Right lobe of liver (tissue), 6 donors: ENCODE data around the gene FBN3. TPM values are rescaled to one million over a fixed set of nuclear protein-coding genes. Genes with fewer than 3 reads are reported as not detected.

ENCODE experiments used
- ATAC-seq, 4 donors: fragments of 200-7000 bp; cut with Tn5 transposase; one replicate each; pipeline ENCODE4 v1.9.1; 2020; ENCODE audit warnings: mild to moderate bottlenecking in 4 of 4, moderate library complexity in 4 of 4
- DNase-seq, 3 donors: peaks; one replicate each; pipeline ENCODE4 v3.0.0-alpha.2; 2020
- H3K27ac ChIP-seq, 3 donors: fragments of 200-600 bp; one replicate each; pipeline ENCODE4 v1.8.0; 2022
- H3K27me3 ChIP-seq, 2 donors: fragments of 200-600 bp; one replicate each; pipeline ENCODE4 v1.8.0; 2022
- H3K36me3 ChIP-seq, 4 donors: fragments of 200-600 bp; sonication (generic) in 1 of 4; one replicate each; pipeline versions ENCODE4 v1.5.1 to v1.8.0; 2017 to 2022; ENCODE audit warnings: control low read depth in 1 of 4
- H3K4me1 ChIP-seq, 4 donors: fragments of 200-600 bp; sonication (generic) in 1 of 4; one replicate each; pipeline versions ENCODE4 v1.5.1 to v1.8.0; 2017 to 2022; ENCODE audit warnings: control low read depth in 1 of 4
- H3K4me3 ChIP-seq, 3 donors: fragments of 200-600 bp; one replicate each; pipeline ENCODE4 v1.8.0; 2022
- H3K9me3 ChIP-seq, 4 donors: fragments of 200-600 bp; sonication (generic) in 1 of 4; one replicate each; pipeline versions ENCODE4 v1.5.1 to v1.8.0; 2017 to 2022; ENCODE audit warnings: control low read depth in 1 of 4
- POLR2A ChIP-seq: fragments of 450-650 bp; IDR thresholded peaks from one replicate; pipeline ENCODE4 v1.6.1; 2017; ENCODE audit warnings: antibody characterized with exemption, mild to moderate bottlenecking
- WGBS: methylation state at CpG from one replicate; pipeline ENCODE4 v1.1.6; 2018; ENCODE audit warnings: low coverage, low lambda C conversion rate; ENCODE audit not compliant: insufficient coverage; ENCODE audit errors: missing lambda C conversion rate; 5-methylcytosine and 5-hydroxymethylcytosine counted together
- intact Hi-C, 2 donors: fragments of 100-400 bp; cut with DNase I; formaldehyde crosslinking; loops; one replicate each; pipeline versions ENCODE4 v1.11.2 to v1.14.1; 2022
- total RNA-seq, 6 experiments: library from RNA; depleted of rRNA in 2 of 6; stranded (reverse); fragments of >200 nt in 2 of 6; fragmentation: NEBNext Ultra II Directional in 3 of 6; extraction: Animal tissue kit (Norgen Biotek cat#: 25700) in 3 of 6; gene quantifications; one replicate each; pipeline versions ENCODE4 v1.1.0 to v1.2.4, GENCODE V29; 2016 to 2023
- TF ChIP-seq, protein P1 (sequence below), 4 donors: fragments of 200-600 bp in 3 of 4; fragments of 450-650 bp in 1 of 4; IDR thresholded peaks; one replicate each; pipeline versions ENCODE4 v1.5.1 to v1.8.0; 2016 to 2022; ENCODE audit warnings: antibody characterized with exemption in 4 of 4, mild to moderate bottlenecking in 2 of 4
- donor health status: DM: no; HTN: yes; CAD: no.
- donor health status: DM: no; HTN: no; CAD: no.
- donor health status: DM: no; HTN: no; CAD: no.
- donor health status: DM: no; HTN: yes; CAD: no.
- donor health status: DM: no; HTN: yes; CAD: no.

FBN3 gene
- total RNA-seq, 6 experiments from 2014 or later, result 0.11 to 0.37 TPM; not detected in 4

DNA sequence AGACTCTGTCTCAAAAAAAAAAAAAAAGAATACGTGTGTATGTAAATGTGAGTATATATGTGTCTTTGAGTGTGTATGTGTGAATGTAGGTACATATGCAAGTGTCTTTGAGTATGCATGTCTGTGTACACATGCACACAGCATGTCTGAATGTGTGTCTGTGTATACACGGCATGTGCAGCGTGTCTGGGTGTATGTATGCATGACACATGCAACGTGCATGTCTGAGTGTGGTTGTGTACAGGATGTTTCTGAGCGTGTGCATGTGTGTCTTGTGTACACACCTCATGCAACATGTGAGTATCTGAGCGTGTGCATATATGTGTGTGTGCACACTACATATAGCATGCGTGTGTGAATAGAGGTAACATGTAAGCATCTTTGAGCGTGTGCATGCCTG is 20.8 kb downstream of the FBN3 start:
- DNase-seq, result no peak

DNA sequence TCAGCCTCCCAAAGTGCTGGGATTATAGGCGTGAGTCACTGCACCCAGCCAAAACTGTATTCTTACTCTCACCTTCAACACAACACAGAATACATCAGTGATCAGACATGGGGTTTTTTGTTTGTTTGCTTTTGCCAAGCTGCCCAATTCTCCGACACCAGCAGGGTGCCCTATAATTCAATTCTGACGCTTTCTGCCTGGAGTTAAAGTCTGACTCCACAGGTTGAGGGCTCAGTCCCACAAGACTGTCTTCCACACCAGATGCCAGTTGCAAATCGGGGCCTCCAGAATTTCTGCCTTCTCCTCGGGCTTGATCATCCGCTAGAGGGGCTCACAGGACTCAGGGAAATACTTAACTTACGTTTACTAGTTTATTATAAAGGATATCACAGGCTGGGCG is 22.1 kb downstream of the FBN3 start:
- no peak overlapping the region for H3K27ac ChIP-seq
- no peak overlapping the region for H3K4me3 ChIP-seq
- TF ChIP-seq, protein P1, sequence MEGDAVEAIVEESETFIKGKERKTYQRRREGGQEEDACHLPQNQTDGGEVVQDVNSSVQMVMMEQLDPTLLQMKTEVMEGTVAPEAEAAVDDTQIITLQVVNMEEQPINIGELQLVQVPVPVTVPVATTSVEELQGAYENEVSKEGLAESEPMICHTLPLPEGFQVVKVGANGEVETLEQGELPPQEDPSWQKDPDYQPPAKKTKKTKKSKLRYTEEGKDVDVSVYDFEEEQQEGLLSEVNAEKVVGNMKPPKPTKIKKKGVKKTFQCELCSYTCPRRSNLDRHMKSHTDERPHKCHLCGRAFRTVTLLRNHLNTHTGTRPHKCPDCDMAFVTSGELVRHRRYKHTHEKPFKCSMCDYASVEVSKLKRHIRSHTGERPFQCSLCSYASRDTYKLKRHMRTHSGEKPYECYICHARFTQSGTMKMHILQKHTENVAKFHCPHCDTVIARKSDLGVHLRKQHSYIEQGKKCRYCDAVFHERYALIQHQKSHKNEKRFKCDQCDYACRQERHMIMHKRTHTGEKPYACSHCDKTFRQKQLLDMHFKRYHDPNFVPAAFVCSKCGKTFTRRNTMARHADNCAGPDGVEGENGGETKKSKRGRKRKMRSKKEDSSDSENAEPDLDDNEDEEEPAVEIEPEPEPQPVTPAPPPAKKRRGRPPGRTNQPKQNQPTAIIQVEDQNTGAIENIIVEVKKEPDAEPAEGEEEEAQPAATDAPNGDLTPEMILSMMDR (IDR thresholded peaks at IDR 0.05), result no peak
- TF ChIP-seq POLR2A, result no peak
- intact Hi-C loops, result no loop called here
- H3K36me3 ChIP-seq, result no peaks in the 10 kb centered on the region
- no peaks in the 10 kb centered on the region for H3K9me3 ChIP-seq
- ATAC-seq, result no peak
- WGBS, result 89% methylated on average over 4 of the region's 8 CpGs
- no peaks in the 10 kb centered on the region for H3K27me3 ChIP-seq
- DNase-seq, result no peak
- no peaks in the 10 kb centered on the region for H3K4me1 ChIP-seq

More for the DNA sequence above, 20.8 kb downstream of the FBN3 start:
- H3K27ac ChIP-seq, result no peak overlapping the region
- TF ChIP-seq, protein P1 (IDR thresholded peaks at IDR 0.05), result no peak
- TF ChIP-seq POLR2A, result no peak
- 77% methylated on average over 8 of the region's 8 CpGs for WGBS
- intact Hi-C loops, result no loop called here
- no peaks in the 10 kb centered on the region for H3K36me3 ChIP-seq
- no peak for ATAC-seq
- no peaks in the 10 kb centered on the region for H3K9me3 ChIP-seq
- no peak overlapping the region for H3K4me3 ChIP-seq
- no peaks in the 10 kb centered on the region for H3K27me3 ChIP-seq
- H3K4me1 ChIP-seq, result no peaks in the 10 kb centered on the region

DNA sequence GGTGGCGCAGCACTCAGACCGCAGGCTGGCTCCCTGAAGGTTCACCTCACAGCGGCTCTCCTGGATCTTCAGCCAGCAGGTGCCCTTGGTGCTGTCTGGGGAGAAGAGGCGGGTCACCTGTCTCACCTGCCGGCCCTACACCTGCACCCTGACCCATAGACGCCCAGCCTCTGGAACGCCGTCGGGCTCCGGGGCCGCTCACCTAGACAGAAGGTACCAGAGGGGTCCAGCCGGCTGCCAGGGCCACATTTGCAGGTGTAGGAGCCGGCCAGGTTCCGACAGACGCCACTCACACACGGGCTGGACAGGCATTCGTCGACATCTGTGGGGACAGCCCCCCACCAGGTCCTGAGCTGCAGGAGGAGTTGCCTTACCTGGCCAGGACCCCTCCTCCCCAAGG is 22.9 kb downstream of the FBN3 start:
- no peak for DNase-seq
- TF ChIP-seq, protein P1 (IDR thresholded peaks at IDR 0.05), result no peak
- TF ChIP-seq POLR2A, result no peak
- no peak overlapping the region for H3K4me3 ChIP-seq
- no peak overlapping the region for H3K27ac ChIP-seq
- no peaks in the 10 kb centered on the region for H3K9me3 ChIP-seq
- WGBS, result no CpG with 5 or more reads among the region's 18 CpGs
- ATAC-seq, result no peak
- intact Hi-C loops, result no loop called here
- no peaks in the 10 kb centered on the region for H3K36me3 ChIP-seq
- no peaks in the 10 kb centered on the region for H3K4me1 ChIP-seq
- H3K27me3 ChIP-seq, result no peaks in the 10 kb centered on the region

DNA sequence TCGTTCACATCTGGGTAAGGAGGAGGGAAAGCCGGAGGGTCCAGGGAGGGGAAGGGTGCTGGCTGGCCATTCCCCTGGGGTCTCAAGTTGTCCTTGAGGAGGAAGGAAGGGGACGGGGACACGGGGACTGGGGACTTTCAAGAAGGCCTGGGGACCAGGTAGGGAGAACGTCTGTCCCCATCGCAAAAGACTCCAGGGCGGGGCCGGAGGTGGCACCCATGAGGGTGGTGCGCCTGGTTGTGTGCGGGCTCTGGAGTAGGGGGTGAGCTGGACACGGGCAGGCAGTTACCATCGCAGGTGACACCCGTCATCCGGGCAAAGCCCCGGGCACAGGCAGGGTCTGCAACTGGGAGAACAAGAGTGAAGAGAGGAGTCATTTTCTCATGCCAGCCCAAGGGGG is 23.4 kb downstream of the FBN3 start:
- no peak for TF ChIP-seq POLR2A
- TF ChIP-seq, protein P1 (IDR thresholded peaks at IDR 0.05), result no peak
- Histone ChIP-seq H3K9me3 (no peaks in the 10 kb centered on the region), H3K27me3 (no peaks in the 10 kb centered on the region), H3K4me3 (no peak overlapping the region), H3K27ac (no peak overlapping the region), H3K4me1 (no peaks in the 10 kb centered on the region), H3K36me3 (no peaks in the 10 kb centered on the region)
- 86% methylated on average over 14 of the region's 15 CpGs for WGBS
- intact Hi-C loops, result no loop called here
- ATAC-seq (no peak), DNase-seq (no peak)

DNA sequence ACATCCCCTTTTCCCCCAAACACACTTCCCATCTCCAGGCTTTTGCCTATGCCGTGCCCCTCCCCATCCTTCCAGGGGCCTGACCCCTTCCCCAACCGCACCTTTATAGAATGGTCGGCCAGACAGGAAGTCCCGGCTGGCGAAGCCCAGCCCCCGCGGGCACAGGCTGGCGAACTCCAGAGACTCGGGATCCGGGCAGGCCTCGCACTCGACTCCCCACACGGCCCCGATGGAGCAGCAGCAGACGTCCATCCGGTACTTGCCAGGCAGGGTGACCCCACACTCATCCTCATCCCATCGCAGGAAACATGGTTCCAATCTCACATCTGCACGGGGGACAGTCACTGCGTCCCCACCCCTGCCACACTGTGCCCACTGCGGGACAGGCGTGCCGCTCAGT is 25.7 kb downstream of the FBN3 start:
- H3K4me1 ChIP-seq, result no peaks in the 10 kb centered on the region
- H3K27me3 ChIP-seq, result no peaks in the 10 kb centered on the region
- TF ChIP-seq, protein P1 (IDR thresholded peaks at IDR 0.05), result no peak
- TF ChIP-seq POLR2A, result no peak
- no peak overlapping the region for H3K27ac ChIP-seq
- 79% methylated on average over 17 of the region's 22 CpGs for WGBS
- no peak overlapping the region for H3K4me3 ChIP-seq
- ATAC-seq (no peak), DNase-seq (no peak)
- no peaks in the 10 kb centered on the region for H3K9me3 ChIP-seq
- intact Hi-C loops, result no loop called here
- H3K36me3 ChIP-seq, result no peaks in the 10 kb centered on the region
